ENCODE measurements around the gene MED15.

Gene MED15

DNA sequence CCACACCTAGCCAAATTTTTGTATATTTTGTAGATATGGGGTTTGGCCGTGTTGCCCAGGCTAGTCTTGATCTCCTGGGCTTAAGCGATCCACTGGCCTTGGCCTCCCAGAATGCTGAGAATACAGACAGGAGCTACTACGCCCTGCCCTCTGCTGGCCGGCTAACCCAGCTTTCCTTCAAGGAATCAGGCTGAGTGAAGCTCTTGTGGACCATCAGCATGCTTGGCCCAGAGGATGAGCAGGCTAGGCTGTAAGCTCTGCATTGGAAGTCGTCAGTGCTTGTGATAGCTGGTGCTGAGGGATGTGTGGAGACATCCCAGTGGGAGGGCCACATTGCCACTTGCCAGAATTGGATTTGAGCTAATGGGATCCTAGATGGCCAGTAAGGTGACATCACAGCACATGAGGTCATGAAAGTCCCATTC is 60.6 kb downstream of the MED15 start:
- Histone ChIP-seq H3K79me1 (ENCODE audit: low read length) (no peaks in the 10 kb centered on the region), H3K4me3 (ENCODE audit: low read length) (no peak overlapping the region), H3K56ac (ENCODE audit: low read length) (no peak overlapping the region), H3K23ac (ENCODE audit: low read length) (no peak overlapping the region), H3K4ac (ENCODE audit: low read depth, low read length) (no peak overlapping the region), H4K5ac (ENCODE audit: low read length) (no peak overlapping the region), H3K4me1 (ENCODE audit: control insufficient read depth, low read depth, low read length) (no peaks in the 10 kb centered on the region), H2BK15ac (replicated peaks; ENCODE audit: low read depth) (no peak overlapping the region), H3K27ac (ENCODE audit: low read depth, low read length) (no peak overlapping the region), H3K4me2 (ENCODE audit: low read length) (no peak overlapping the region), H2BK120ac (ENCODE audit: low read depth, low read length) (no peak overlapping the region), H2AK5ac (ENCODE audit: low read length) (no peak overlapping the region), H3K18ac (ENCODE audit: low read length) (no peak overlapping the region), H2BK5ac (ENCODE audit: low read length) (no peak overlapping the region), H3K27me3 (ENCODE audit: insufficient read depth, low read length, poor library complexity) (no peaks in the 10 kb centered on the region), H3K79me2 (ENCODE audit: control insufficient read depth, insufficient read depth, low read length) (no peaks in the 10 kb centered on the region), H3K9ac (ENCODE audit: low read length) (no peak overlapping the region), H4K8ac (ENCODE audit: low read depth, low read length) (no peak overlapping the region), H3K36me3 (ENCODE audit: control insufficient read depth, insufficient read depth, low read length) (peaks cover 19% of the 10 kb centered on the region)
- peak; percentile 51 for DNase-seq
- WGBS (ENCODE audit: extremely low coverage, insufficient coverage, low lambda C conversion rate), result no CpG with 5 or more reads among the region's 5 CpGs

DNA sequence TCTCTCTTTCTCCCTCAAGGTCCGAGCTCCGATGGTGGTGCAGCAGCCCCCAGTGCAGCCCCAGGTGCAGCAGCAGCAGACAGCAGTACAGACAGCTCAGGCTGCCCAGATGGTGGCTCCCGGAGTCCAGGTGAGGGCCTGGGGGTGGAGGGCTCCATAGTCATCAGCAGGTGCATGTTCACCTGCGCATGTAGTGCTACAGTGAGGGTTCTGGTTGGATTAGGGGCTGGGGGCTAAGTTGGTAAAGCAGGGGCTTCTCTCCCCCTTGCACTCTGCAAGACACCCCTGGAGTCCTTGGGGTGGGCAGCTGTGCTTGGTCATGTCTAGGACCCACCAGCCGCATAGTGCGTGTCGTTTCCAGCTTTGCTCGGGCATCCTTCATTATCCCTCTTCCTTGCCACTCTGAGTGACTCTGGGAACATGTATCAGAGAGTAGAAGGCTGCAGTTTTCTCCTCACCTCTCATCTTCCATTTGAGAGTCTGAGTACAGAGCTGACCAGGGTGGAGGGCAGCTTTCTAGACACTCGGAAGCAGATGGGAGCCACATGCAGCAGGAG is 61.2 kb downstream of the MED15 start:
- Histone ChIP-seq H3K4ac (ENCODE audit: low read depth, low read length) (no peak overlapping the region), H2BK120ac (ENCODE audit: low read depth, low read length) (no peak overlapping the region), H3K18ac (ENCODE audit: low read length) (no peak overlapping the region), H3K56ac (ENCODE audit: low read length) (no peak overlapping the region), H4K8ac (ENCODE audit: low read depth, low read length) (no peak overlapping the region), H3K27me3 (ENCODE audit: insufficient read depth, low read length, poor library complexity) (no peaks in the 10 kb centered on the region), H3K36me3 (ENCODE audit: control insufficient read depth, insufficient read depth, low read length) (peaks cover 19% of the 10 kb centered on the region), H2BK5ac (ENCODE audit: low read length) (no peak overlapping the region), H2BK15ac (replicated peaks; ENCODE audit: low read depth) (no peak overlapping the region), H3K23ac (ENCODE audit: low read length) (no peak overlapping the region), H2AK5ac (ENCODE audit: low read length) (no peak overlapping the region), H3K9ac (ENCODE audit: low read length) (no peak overlapping the region), H3K79me2 (ENCODE audit: control insufficient read depth, insufficient read depth, low read length) (no peaks in the 10 kb centered on the region), H3K4me1 (ENCODE audit: control insufficient read depth, low read depth, low read length) (no peaks in the 10 kb centered on the region), H3K27ac (ENCODE audit: low read depth, low read length) (no peak overlapping the region), H3K79me1 (ENCODE audit: low read length) (no peaks in the 10 kb centered on the region), H3K4me3 (ENCODE audit: low read length) (no peak overlapping the region), H4K5ac (ENCODE audit: low read length) (no peak overlapping the region), H3K4me2 (ENCODE audit: low read length) (no peak overlapping the region)
- WGBS (ENCODE audit: extremely low coverage, insufficient coverage, low lambda C conversion rate), result no CpG with 5 or more reads among the region's 9 CpGs
- no peak for DNase-seq

DNA sequence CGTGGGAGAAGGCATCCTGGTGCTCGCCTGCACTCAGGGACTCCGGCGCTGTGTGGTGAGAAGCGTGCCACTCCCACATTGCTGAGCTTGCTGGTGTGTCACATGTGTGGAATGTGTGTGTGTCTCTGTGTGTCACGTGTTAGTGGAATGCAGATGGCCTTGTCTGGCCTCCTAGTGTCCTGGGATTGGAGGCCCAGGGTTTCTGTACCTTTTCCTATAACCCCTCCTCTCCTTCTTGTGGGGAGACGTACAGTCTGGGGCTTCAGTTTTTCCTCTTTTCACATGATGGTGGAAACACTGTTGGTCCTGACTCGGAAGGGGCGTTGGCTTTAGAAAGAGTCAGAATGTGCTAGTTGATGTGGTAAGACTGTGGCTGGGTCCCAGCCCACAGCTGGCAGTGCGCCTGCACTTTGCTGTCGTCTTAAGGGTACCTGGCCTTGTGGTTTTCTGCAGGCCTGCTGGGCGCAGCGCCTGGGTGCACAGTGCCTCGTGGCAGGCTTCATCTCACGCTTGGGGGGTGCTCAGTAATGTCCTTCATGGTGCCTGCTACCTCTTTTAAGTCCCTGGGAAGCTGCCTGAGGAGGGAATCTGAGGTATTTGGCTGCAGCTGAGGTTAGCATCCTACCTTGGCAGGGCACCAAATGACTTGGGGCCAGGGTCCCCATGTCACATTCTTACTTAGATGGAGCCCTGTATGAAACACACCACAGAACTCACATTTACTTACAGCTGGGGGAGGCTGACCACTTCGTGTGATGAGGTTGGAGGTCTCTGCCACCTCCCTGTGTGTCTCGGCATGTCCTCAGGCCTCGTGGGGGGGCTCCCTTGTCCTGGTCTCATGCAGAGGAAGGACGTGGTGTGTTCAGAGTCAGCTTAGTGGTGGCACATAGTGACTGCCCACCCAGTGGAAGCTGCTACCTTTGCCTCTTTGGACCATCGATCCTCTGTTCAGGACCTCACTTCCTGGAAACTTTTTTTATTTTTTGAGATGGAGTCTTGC is 61.9 kb downstream of the MED15 start:
- no peak overlapping the region for H2BK5ac ChIP-seq (ENCODE audit: low read length)
- H2BK15ac ChIP-seq (replicated peaks; ENCODE audit: low read depth), result no peak overlapping the region
- DNase-seq, result no peak
- no peak overlapping the region for H3K27ac ChIP-seq (ENCODE audit: low read depth, low read length)
- whole genome bisulfite sequencing (ENCODE audit: extremely low coverage, insufficient coverage, low lambda C conversion rate), result no CpG with 5 or more reads among the region's 20 CpGs
- no peak overlapping the region for H3K4me3 ChIP-seq (ENCODE audit: low read length)
- H3K23ac ChIP-seq (ENCODE audit: low read length), result no peak overlapping the region
- H3K79me2 ChIP-seq (ENCODE audit: control insufficient read depth, insufficient read depth, low read length), result no peaks in the 10 kb centered on the region
- no peak overlapping the region for H3K9ac ChIP-seq (ENCODE audit: low read length)
- peaks cover 20% of the 10 kb centered on the region for H3K36me3 ChIP-seq (ENCODE audit: control insufficient read depth, insufficient read depth, low read length)
- H3K27me3 ChIP-seq (ENCODE audit: insufficient read depth, low read length, poor library complexity), result no peaks in the 10 kb centered on the region
- no peak overlapping the region for H2BK120ac ChIP-seq (ENCODE audit: low read depth, low read length)
- H3K79me1 ChIP-seq (ENCODE audit: low read length), result no peaks in the 10 kb centered on the region
- no peak overlapping the region for H4K5ac ChIP-seq (ENCODE audit: low read length)
- no peak overlapping the region for H4K8ac ChIP-seq (ENCODE audit: low read depth, low read length)
- H3K4me2 ChIP-seq (ENCODE audit: low read length), result no peak overlapping the region
- H3K4me1 ChIP-seq (ENCODE audit: control insufficient read depth, low read depth, low read length), result no peaks in the 10 kb centered on the region
- no peak overlapping the region for H2AK5ac ChIP-seq (ENCODE audit: low read length)
- H3K4ac ChIP-seq (ENCODE audit: low read depth, low read length), result no peak overlapping the region
- no peak overlapping the region for H3K56ac ChIP-seq (ENCODE audit: low read length)
- no peak overlapping the region for H3K18ac ChIP-seq (ENCODE audit: low read length)

GRCh38 chr22:20571078-20571503 is 63.7 kb downstream of the MED15 start:
- no peaks in the 10 kb centered on the region for H3K79me2 ChIP-seq (ENCODE audit: control insufficient read depth, insufficient read depth, low read length)
- H3K23ac ChIP-seq (ENCODE audit: low read length), result no peak overlapping the region
- no peak overlapping the region for H3K4me3 ChIP-seq (ENCODE audit: low read length)
- H4K5ac ChIP-seq (ENCODE audit: low read length), result no peak overlapping the region
- H2BK5ac ChIP-seq (ENCODE audit: low read length), result no peak overlapping the region
- H3K18ac ChIP-seq (ENCODE audit: low read length), result no peak overlapping the region
- no peak for DNase-seq
- no peaks in the 10 kb centered on the region for H3K27me3 ChIP-seq (ENCODE audit: insufficient read depth, low read length, poor library complexity)
- no peak overlapping the region for H3K4ac ChIP-seq (ENCODE audit: low read depth, low read length)
- H2BK15ac ChIP-seq (replicated peaks; ENCODE audit: low read depth), result no peak overlapping the region
- peaks cover 20% of the 10 kb centered on the region for H3K36me3 ChIP-seq (ENCODE audit: control insufficient read depth, insufficient read depth, low read length)
- H3K4me2 ChIP-seq (ENCODE audit: low read length), result no peak overlapping the region
- no peak overlapping the region for H4K8ac ChIP-seq (ENCODE audit: low read depth, low read length)
- no peaks in the 10 kb centered on the region for H3K4me1 ChIP-seq (ENCODE audit: control insufficient read depth, low read depth, low read length)
- no peak overlapping the region for H2AK5ac ChIP-seq (ENCODE audit: low read length)
- WGBS (ENCODE audit: extremely low coverage, insufficient coverage, low lambda C conversion rate), result no CpG with 5 or more reads among the region's 6 CpGs
- H3K79me1 ChIP-seq (ENCODE audit: low read length), result no peaks in the 10 kb centered on the region
- H2BK120ac ChIP-seq (ENCODE audit: low read depth, low read length), result no peak overlapping the region
- H3K9ac ChIP-seq (ENCODE audit: low read length), result no peak overlapping the region
- H3K27ac ChIP-seq (ENCODE audit: low read depth, low read length), result no peak overlapping the region
- no peak overlapping the region for H3K56ac ChIP-seq (ENCODE audit: low read length)

- no peak overlapping the region for H3K23ac ChIP-seq (ENCODE audit: low read length)
- H3K4ac ChIP-seq (ENCODE audit: low read depth, low read length), result no peak overlapping the region
- no peak overlapping the region for H2BK5ac ChIP-seq (ENCODE audit: low read length)
- WGBS (ENCODE audit: extremely low coverage, insufficient coverage, low lambda C conversion rate), result no CpG with 5 or more reads among the region's 4 CpGs
- H3K27ac ChIP-seq (ENCODE audit: low read depth, low read length), result no peak overlapping the region
- no peak overlapping the region for H2BK15ac ChIP-seq (replicated peaks; ENCODE audit: low read depth)
- H2AK5ac ChIP-seq (ENCODE audit: low read length), result no peak overlapping the region
- no peak overlapping the region for H4K8ac ChIP-seq (ENCODE audit: low read depth, low read length)
- no peak overlapping the region for H3K9ac ChIP-seq (ENCODE audit: low read length)
- no peak overlapping the region for H3K4me2 ChIP-seq (ENCODE audit: low read length)
- H3K36me3 ChIP-seq (ENCODE audit: control insufficient read depth, insufficient read depth, low read length), result peaks cover 19% of the 10 kb centered on the region
- H3K56ac ChIP-seq (ENCODE audit: low read length), result no peak overlapping the region
- H3K79me2 ChIP-seq (ENCODE audit: control insufficient read depth, insufficient read depth, low read length), result no peaks in the 10 kb centered on the region
- H3K79me1 ChIP-seq (ENCODE audit: low read length), result no peaks in the 10 kb centered on the region
- no peaks in the 10 kb centered on the region for H3K27me3 ChIP-seq (ENCODE audit: insufficient read depth, low read length, poor library complexity)
- no peak overlapping the region for H4K5ac ChIP-seq (ENCODE audit: low read length)
- H3K4me3 ChIP-seq (ENCODE audit: low read length), result no peak overlapping the region
- no peak overlapping the region for H3K18ac ChIP-seq (ENCODE audit: low read length)
- H2BK120ac ChIP-seq (ENCODE audit: low read depth, low read length), result no peak overlapping the region
- DNase-seq, result peak; percentile 44
- no peaks in the 10 kb centered on the region for H3K4me1 ChIP-seq (ENCODE audit: control insufficient read depth, low read depth, low read length)
Measured at GRCh38 chr22:20571531-20572007, 64.2 kb downstream of the MED15 start.

Data from mesendoderm (in vitro differentiated cells).